SK-N-SH (cell line): ENCODE measurements around the gene SCYL1. TPM values are rescaled to one million over a fixed set of nuclear protein-coding genes. Genes with fewer than 3 reads are reported as not detected.

Experiments used
- CTCF ChIA-PET: fragments of 300-600, 350-600 bp; formaldehyde crosslinking; extraction: SDS; loops from one replicate; lab custom pipeline; 2021; lab: Yijun Ruan, JAX
- POLR2A ChIA-PET: fragments of 350-600 bp; sonication (Branson Sonifier 250); formaldehyde crosslinking; extraction: SDS; loops from one replicate; lab custom pipeline; 2020; ENCODE audit warnings: antibody characterized with exemption, inconsistent platforms; lab: Yijun Ruan, JAX
- DNase-seq: peaks from one replicate; pipeline ENCODE4 v3.0.0; 2012
- H2AFZ ChIP-seq: fragments of 200-600 bp; sonication (generic); 2 replicates; pipeline ENCODE4 v1.8.1; 2016; ENCODE audit warnings: antibody characterized with exemption, mild to moderate bottlenecking, low read depth
- H3F3A ChIP-seq: fragments of 200-600 bp; sonication (generic); replicated peaks from 2 replicates; pipeline ENCODE3; 2016; ENCODE audit warnings: antibody characterized with exemption, mild to moderate bottlenecking; ENCODE audit not compliant: insufficient read depth
- H3K27ac ChIP-seq, 2 experiments: fragments of 200-500 bp in 1 of 2; fragments of 200-600 bp in 1 of 2; sonication (Bioruptor generic) in 1 of 2; sonication (generic), shearing (Covaris generic) in 1 of 2; 2 replicates each; pipeline versions ENCODE4 v1.5.1 to v1.6.1; 2014 to 2016; ENCODE audit warnings: low read depth in 2 of 2, inconsistent platforms in 1 of 2, low read length in 1 of 2, mild to moderate bottlenecking in 1 of 2, mixed read lengths in 1 of 2
- H3K27me3 ChIP-seq: fragments of 200-600 bp; sonication (generic), shearing (Covaris generic); 2 replicates; pipeline ENCODE4 v1.6.1; 2016; ENCODE audit warnings: mixed run types; ENCODE audit not compliant: insufficient read depth
- H3K36me3 ChIP-seq, 2 experiments: fragments of 200-500 bp in 1 of 2; fragments of 200-600 bp in 1 of 2; sonication (Bioruptor generic) in 1 of 2; sonication (generic) in 1 of 2; replicated peaks in 1 of 2; 2 replicates each; pipeline versions ENCODE3 to v1.5.1; 2014 to 2016; ENCODE audit warnings: low read length in 1 of 2, mild to moderate bottlenecking in 1 of 2; ENCODE audit not compliant: insufficient read depth in 2 of 2, control insufficient read depth in 1 of 2
- H3K4me1 ChIP-seq, 2 experiments: fragments of 200-500 bp in 1 of 2; fragments of 200-600 bp in 1 of 2; sonication (Bioruptor generic) in 1 of 2; sonication (generic), shearing (Covaris generic) in 1 of 2; 2 replicates each; pipeline versions ENCODE4 v1.5.1 to v1.6.1; 2014 to 2016; ENCODE audit warnings: low read depth in 1 of 2, low read length in 1 of 2, mixed run types in 1 of 2; ENCODE audit not compliant: insufficient read depth in 2 of 2, control insufficient read depth in 1 of 2
- H3K4me2 ChIP-seq: fragments of 200-600 bp; sonication (generic), shearing (Covaris generic); 2 replicates; pipeline ENCODE4 v1.6.1; 2017; ENCODE audit warnings: mixed run types
- H3K4me3 ChIP-seq, 2 experiments: fragments of 200-500 bp in 1 of 2; fragments of 200-600 bp in 1 of 2; sonication (Bioruptor generic) in 1 of 2; sonication (generic), shearing (Covaris generic) in 1 of 2; 2 replicates each; pipeline versions ENCODE4 v1.5.1 to v1.8.1; 2014 to 2016; ENCODE audit warnings: low read depth in 2 of 2, inconsistent platforms in 1 of 2, low read length in 1 of 2, mild to moderate bottlenecking in 1 of 2, mixed read lengths in 1 of 2, moderate library complexity in 1 of 2
- H3K79me2 ChIP-seq: fragments of 200-600 bp; sonication (generic); 2 replicates; pipeline ENCODE4 v1.8.1; 2017; ENCODE audit warnings: mild to moderate bottlenecking; ENCODE audit not compliant: insufficient read depth
- H3K9ac ChIP-seq: fragments of 200-600 bp; sonication (generic); 2 replicates; pipeline ENCODE4 v1.6.1; 2017; ENCODE audit warnings: mixed run types
- H3K9me2 ChIP-seq: fragments of 200-600 bp; sonication (generic); 2 replicates; pipeline ENCODE4 v1.6.1; 2017; ENCODE audit warnings: mixed run types
- H3K9me3 ChIP-seq: fragments of 200-600 bp; sonication (generic); 2 replicates; pipeline ENCODE4 v1.6.1; 2017; ENCODE audit warnings: mixed run types, mild to moderate bottlenecking, moderate library complexity
- H4K20me1 ChIP-seq: fragments of 200-600 bp; sonication (generic); 2 replicates; pipeline ENCODE4 v1.6.1; 2017; ENCODE audit warnings: mild to moderate bottlenecking, mixed run types; ENCODE audit not compliant: insufficient read depth
- ELF1 ChIP-seq: IDR thresholded peaks from 2 replicates; pipeline ENCODE4 v1.4.0; 2012
- EZH2phosphoT487 ChIP-seq: fragments of 200-600 bp; sonication (generic); IDR thresholded peaks from 2 replicates; pipeline ENCODE4 v1.6.1; 2017; ENCODE audit warnings: low read depth, mixed run types, mild to moderate bottlenecking, antibody characterized with exemption, moderate library complexity, borderline replicate concordance
- MEF2A ChIP-seq: IDR thresholded peaks from 2 replicates; pipeline ENCODE4 v1.4.0; 2012; ENCODE audit warnings: low read depth, borderline replicate concordance
- MXI1 ChIP-seq: IDR thresholded peaks from 2 replicates; pipeline ENCODE4 v1.6.1; 2012; ENCODE audit warnings: mild to moderate bottlenecking, low read depth, low read length, improper control_type of control experiment
- NFIC ChIP-seq: IDR thresholded peaks from 2 replicates; pipeline ENCODE4 v1.4.0; 2012; ENCODE audit warnings: borderline replicate concordance
- RFX5 ChIP-seq: IDR thresholded peaks from 2 replicates; pipeline ENCODE4 v1.6.1; 2012; ENCODE audit warnings: mild to moderate bottlenecking, improper control_type of control experiment, low read length
- RXRA ChIP-seq: IDR thresholded peaks from 2 replicates; pipeline ENCODE4 v1.4.0; 2012; ENCODE audit warnings: low read depth, mild to moderate bottlenecking, borderline replicate concordance
- SMC3 ChIP-seq: IDR thresholded peaks from 2 replicates; pipeline ENCODE4 v1.6.1; 2012; ENCODE audit warnings: low read depth, low read length, improper control_type of control experiment
- TEAD4 ChIP-seq: IDR thresholded peaks from 2 replicates; pipeline ENCODE4 v1.4.0; 2012; ENCODE audit warnings: mild to moderate bottlenecking, borderline replicate concordance; ENCODE audit not compliant: insufficient read depth
- WGBS: methylation state at CpG from one replicate; pipeline ENCODE4 v1.1.6; 2017; ENCODE audit warnings: low lambda C conversion rate; 5-methylcytosine and 5-hydroxymethylcytosine counted together
- polyA plus RNA-seq, 3 experiments: library from polyadenylated mRNA; depleted of rRNA; stranded (reverse); fragments of >200 nt; gene quantifications; 2 replicates each; pipeline ENCODE4 v1.2.3, GENCODE V29; 2012
- TF ChIP-seq, protein P1 (sequence below): IDR thresholded peaks from 2 replicates; pipeline ENCODE4 v1.4.0; 2012; ENCODE audit warnings: low read depth, borderline replicate concordance
- TF ChIP-seq, protein P2 (sequence below): IDR thresholded peaks from 2 replicates; pipeline ENCODE4 v1.4.0; 2012; ENCODE audit warnings: low read depth

Gene SCYL1
- polyA plus RNA-seq, 1 of the 3 experiments (the other 2 are of a cell fraction) = 79.9 TPM

DNA sequence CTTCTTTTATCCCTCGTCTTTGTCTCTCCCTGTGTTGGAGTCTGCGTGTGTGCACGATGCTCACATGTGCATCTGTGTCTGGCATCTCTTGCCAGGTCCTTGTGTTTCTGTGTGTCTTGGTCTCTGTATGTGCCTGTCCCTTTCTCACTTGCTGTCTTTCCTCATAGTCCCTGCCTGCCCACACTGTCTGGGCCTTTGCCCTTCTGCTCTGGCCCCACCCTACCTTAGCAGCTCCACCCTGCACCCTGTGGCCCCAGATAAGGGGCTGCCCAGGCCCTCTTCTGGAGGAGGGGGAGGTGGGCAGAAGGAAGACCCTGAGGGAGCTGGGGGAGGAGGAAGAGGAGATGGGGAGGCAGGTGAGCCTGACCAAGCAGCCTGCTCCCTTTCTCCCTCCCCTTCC, 53.8 kb downstream of the SCYL1 start:
- TF ChIP-seq, protein P1, sequence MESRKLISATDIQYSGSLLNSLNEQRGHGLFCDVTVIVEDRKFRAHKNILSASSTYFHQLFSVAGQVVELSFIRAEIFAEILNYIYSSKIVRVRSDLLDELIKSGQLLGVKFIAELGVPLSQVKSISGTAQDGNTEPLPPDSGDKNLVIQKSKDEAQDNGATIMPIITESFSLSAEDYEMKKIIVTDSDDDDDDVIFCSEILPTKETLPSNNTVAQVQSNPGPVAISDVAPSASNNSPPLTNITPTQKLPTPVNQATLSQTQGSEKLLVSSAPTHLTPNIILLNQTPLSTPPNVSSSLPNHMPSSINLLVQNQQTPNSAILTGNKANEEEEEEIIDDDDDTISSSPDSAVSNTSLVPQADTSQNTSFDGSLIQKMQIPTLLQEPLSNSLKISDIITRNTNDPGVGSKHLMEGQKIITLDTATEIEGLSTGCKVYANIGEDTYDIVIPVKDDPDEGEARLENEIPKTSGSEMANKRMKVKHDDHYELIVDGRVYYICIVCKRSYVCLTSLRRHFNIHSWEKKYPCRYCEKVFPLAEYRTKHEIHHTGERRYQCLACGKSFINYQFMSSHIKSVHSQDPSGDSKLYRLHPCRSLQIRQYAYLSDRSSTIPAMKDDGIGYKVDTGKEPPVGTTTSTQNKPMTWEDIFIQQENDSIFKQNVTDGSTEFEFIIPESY = no peak
- TF ChIP-seq MXI1 (no peak), NFIC (no peak), RFX5 (no peak), RXRA (no peak), TEAD4 (no peak), EZH2phosphoT487 (no peak)
- Histone ChIP-seq H3K36me3 (peaks cover 20 to 46% of the 10 kb centered on the region in 2 experiments), H3K4me2 (no peak overlapping the region), H3K9ac (no peak overlapping the region), H3K27ac (no peak overlapping the region; a peak in 1 of 4 replicates), H3K79me2 (peaks cover 36% of the 10 kb centered on the region), H3K4me3 (no peak overlapping the region), H3K9me3 (no peaks in the 10 kb centered on the region), H3F3A (peaks cover 35% of the 10 kb centered on the region), H2AFZ (no peak overlapping the region), H3K9me2 (no peaks in the 10 kb centered on the region), H4K20me1 (peaks cover 18% of the 10 kb centered on the region), H3K27me3 (no peaks in the 10 kb centered on the region), H3K4me1 (peaks cover 28 to 33% of the 10 kb centered on the region in 2 experiments; a peak in 3 of 4 replicates)
- 97% methylated on average over 3 of the region's 3 CpGs for WGBS
- ChIA-PET CTCF (interaction anchor here (0.6 to 13.3 kb wide), 2 partner anchors 13 to 111 kb away, joined by 4 to 216 read pairs; partner anchors contain the start of gene KCNK7), POLR2A (no interaction called here)
- DNase-seq = no peak

DNA sequence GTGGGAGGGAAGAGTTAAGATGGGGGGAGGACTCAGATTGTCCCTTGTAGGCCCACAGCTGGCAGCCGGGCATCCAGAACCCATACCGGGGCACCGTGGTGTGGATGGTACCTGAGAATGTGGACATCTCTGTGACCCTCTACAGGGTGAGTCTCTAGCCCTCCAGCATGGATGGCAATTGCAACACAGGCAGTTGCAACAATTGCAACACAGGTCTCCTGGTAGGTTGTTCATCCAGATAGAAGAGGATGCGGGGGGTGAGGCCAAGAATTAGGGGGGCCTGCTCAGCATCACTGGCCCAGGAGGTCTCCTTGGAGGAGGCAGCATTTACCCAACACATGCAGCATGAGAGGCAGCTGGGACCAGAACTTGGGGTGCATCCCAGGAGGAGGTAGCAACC, 54.4 kb downstream of the SCYL1 start:
- CTCF ChIA-PET = interaction anchor here (0.6 to 13.3 kb wide), 2 partner anchors 12 to 112 kb away, joined by 4 to 216 read pairs; partner anchors contain the start of gene KCNK7
- Histone ChIP-seq H2AFZ (no peak overlapping the region), H4K20me1 (peaks cover 14% of the 10 kb centered on the region; the same call in 1 of the 2 replicates), H3K27ac (no peak overlapping the region), H3K9ac (no peak overlapping the region), H3K79me2 (peaks cover 33% of the 10 kb centered on the region), H3K36me3 (peaks cover 18 to 46% of the 10 kb centered on the region in 2 experiments), H3K9me2 (no peaks in the 10 kb centered on the region), H3K4me1 (peaks cover 24 to 30% of the 10 kb centered on the region in 2 experiments; a peak in 3 of 4 replicates), H3K4me2 (no peak overlapping the region), H3K4me3 (no peak overlapping the region), H3K27me3 (no peaks in the 10 kb centered on the region), H3F3A (peaks cover 31% of the 10 kb centered on the region), H3K9me3 (no peaks in the 10 kb centered on the region)
- TF ChIP-seq, protein P2, sequence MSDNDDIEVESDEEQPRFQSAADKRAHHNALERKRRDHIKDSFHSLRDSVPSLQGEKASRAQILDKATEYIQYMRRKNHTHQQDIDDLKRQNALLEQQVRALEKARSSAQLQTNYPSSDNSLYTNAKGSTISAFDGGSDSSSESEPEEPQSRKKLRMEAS = no peak
- TF ChIP-seq ELF1 (no peak), MEF2A (no peak), SMC3 (no peak)
- WGBS = 89% methylated on average over 4 of the region's 4 CpGs
- no peak for DNase-seq
- POLR2A ChIA-PET = no interaction called here
